RPMI7951 (cell line): ENCODE measurements around the gene PIGL. TPM values are rescaled to one million over a fixed set of nuclear protein-coding genes. Genes with fewer than 3 reads are reported as not detected.
A peak's percentile ranks its signal among the peaks of the same experiment; 100 is the strongest.
"Not testable (repeated sequence)": the region's sequence is repeated elsewhere in the genome, so short reads cannot be mapped to it uniquely, and the experiment has no call there.

Source experiments
- DNase-seq: peaks from one replicate; pipeline ENCODE4 v3.0.0-alpha.2; 2012; ENCODE audit warnings: low read depth
- total RNA-seq: library from RNA; depleted of rRNA; stranded (reverse); fragments of >200 nt; shearing (Covaris generic); gene quantifications from 2 replicates; pipeline ENCODE4 v1.2.3, GENCODE V29; 2014

PIGL gene
- total RNA-seq, 1 experiment from 2014 or later, result 12.0 TPM

- DNase-seq, result peak; percentile 16
These were observed 56.9 kb downstream of the PIGL start for GRCh38 chr17:16273929-16274339.

GRCh38 chr17:16275024-16275423 is 58.0 kb downstream of the PIGL start:
- no peak for DNase-seq

- no peak for DNase-seq
These were observed 60.2 kb downstream of the PIGL start for GRCh38 chr17:16277163-16277562.

GRCh38 chr17:16281351-16281750 is 64.3 kb downstream of the PIGL start:
- peak; percentile 82 for DNase-seq

- peak; percentile 87 for DNase-seq
These were observed 65.5 kb downstream of the PIGL start for GRCh38 chr17:16282522-16282921.

- peak; percentile 30 for DNase-seq
These were observed 66.7 kb downstream of the PIGL start for GRCh38 chr17:16283705-16284104.

- DNase-seq, result no peak
These were observed 68.6 kb downstream of the PIGL start for GRCh38 chr17:16285646-16286008.

- DNase-seq, result peak; percentile 99
These were observed 69.3 kb downstream of the PIGL start for GRCh38 chr17:16286009-16286946.

- peak; percentile 29 for DNase-seq
These were observed 70.0 kb downstream of the PIGL start for GRCh38 chr17:16286947-16287562.

- DNase-seq, result peak; percentile 75
These were observed 70.6 kb downstream of the PIGL start for GRCh38 chr17:16287563-16288027.

- no peak for DNase-seq
These were observed 72.0 kb downstream of the PIGL start for GRCh38 chr17:16288860-16289571.

- no peak for DNase-seq
These were observed 76.9 kb downstream of the PIGL start for GRCh38 chr17:16293931-16294330.

GRCh38 chr17:16294560-16294959 is 77.5 kb downstream of the PIGL start:
- DNase-seq, result no peak

- DNase-seq, result not testable (repeated sequence)
These were observed 79.1 kb downstream of the PIGL start for GRCh38 chr17:16296072-16296471.

GRCh38 chr17:16297367-16298139 is 80.5 kb downstream of the PIGL start:
- DNase-seq, result no peak

GRCh38 chr17:16298140-16298662 is 81.2 kb downstream of the PIGL start:
- no peak for DNase-seq

GRCh38 chr17:16300554-16300953 is 83.5 kb downstream of the PIGL start:
- DNase-seq, result no peak

- no peak for DNase-seq
These were observed 85.2 kb downstream of the PIGL start for GRCh38 chr17:16301963-16302855.

GRCh38 chr17:16302856-16303255 is 85.8 kb downstream of the PIGL start:
- no peak for DNase-seq

- peak; percentile 15 for DNase-seq
These were observed 87.8 kb downstream of the PIGL start for GRCh38 chr17:16304830-16305229.
